ENCODE data around the gene EED. TPM values are rescaled to one million over a fixed set of nuclear protein-coding genes. Genes with fewer than 3 reads are reported as not detected.
"Not testable (repeated sequence)": the region's sequence is repeated elsewhere in the genome, so short reads cannot be mapped to it uniquely, and the experiment has no call there.

EED gene
- total RNA-seq, 1 donor from 2014 or later, result 29.7 TPM

GRCh38 chr11:86218125-86219084 lies 26.1 kb upstream of the EED start:
- H3K27me3 ChIP-seq, result no peaks in the 10 kb centered on the region
- peaks cover 7% of the 10 kb centered on the region for H3K4me1 ChIP-seq
- H3K4me3 ChIP-seq, result peak overlapping the region in 1 of 2 donors; percentile 20
- H3K36me3 ChIP-seq, result no peaks in the 10 kb centered on the region
- no peak for DNase-seq (ENCODE audit: extremely low spot score in 2 of 2)
- TF ChIP-seq POLR2AphosphoS5 (IDR thresholded peaks at IDR 0.05; ENCODE audit: insufficient read depth in 1 of 2, low read depth in 1 of 2) (peak in 1 of 2 donors; percentile 29), CTCF (IDR thresholded peaks at IDR 0.05) (peak in 2 of 3 experiments; percentile 83 to 84), POLR2A (IDR thresholded peaks at IDR 0.05) (no peak)
- no peaks in the 10 kb centered on the region for H3K9me3 ChIP-seq
- intact Hi-C loops (cut with DNase I), result loop anchor here (2.0 kb wide), 1 partner anchor 276 kb away; no protein-coding TSS in a partner anchor
- H3K27ac ChIP-seq, result no peak overlapping the region

GRCh38 chr11:86219311-86220193 lies 25.0 kb upstream of the EED start:
- no peaks in the 10 kb centered on the region for H3K36me3 ChIP-seq
- no peak for DNase-seq (ENCODE audit: extremely low spot score in 2 of 2)
- no peak overlapping the region for H3K27ac ChIP-seq
- peaks cover 7% of the 10 kb centered on the region for H3K4me1 ChIP-seq
- H3K4me3 ChIP-seq, result no peak overlapping the region
- H3K27me3 ChIP-seq, result no peaks in the 10 kb centered on the region
- intact Hi-C loops (cut with DNase I), result loop anchor here (2.0 kb wide), 1 partner anchor 277 kb away; no protein-coding TSS in a partner anchor
- TF ChIP-seq POLR2AphosphoS5 (IDR thresholded peaks at IDR 0.05; ENCODE audit: insufficient read depth in 1 of 2, low read depth in 1 of 2) (no peak), POLR2A (IDR thresholded peaks at IDR 0.05) (no peak), CTCF (IDR thresholded peaks at IDR 0.05) (no peak)
- H3K9me3 ChIP-seq, result no peaks in the 10 kb centered on the region

GRCh38 chr11:86220653-86221052 lies 23.9 kb upstream of the EED start:
- no peaks in the 10 kb centered on the region for H3K27me3 ChIP-seq

GRCh38 chr11:86222081-86222480 lies 22.5 kb upstream of the EED start:
- Histone ChIP-seq H3K4me3 (no peak overlapping the region), H3K4me1 (peaks cover 7% of the 10 kb centered on the region), H3K27me3 (no peaks in the 10 kb centered on the region), H3K36me3 (no peaks in the 10 kb centered on the region), H3K27ac (no peak overlapping the region), H3K9me3 (no peaks in the 10 kb centered on the region)
- no peak for TF ChIP-seq POLR2A (IDR thresholded peaks at IDR 0.05)
- no peak for TF ChIP-seq CTCF (IDR thresholded peaks at IDR 0.05)
- TF ChIP-seq POLR2AphosphoS5 (IDR thresholded peaks at IDR 0.05; ENCODE audit: insufficient read depth in 1 of 2, low read depth in 1 of 2), result no peak
- DNase-seq (ENCODE audit: extremely low spot score in 2 of 2), result no peak
- intact Hi-C loops (cut with DNase I), result no loop called here

More at GRCh38 chr11:86220653-86221052, 23.9 kb upstream of the EED start:
- intact Hi-C loops (cut with DNase I), result no loop called here
- Histone ChIP-seq H3K4me1 (peaks cover 7% of the 10 kb centered on the region), H3K9me3 (no peaks in the 10 kb centered on the region), H3K36me3 (no peaks in the 10 kb centered on the region), H3K27ac (no peak overlapping the region), H3K4me3 (no peak overlapping the region)
- DNase-seq (ENCODE audit: extremely low spot score in 2 of 2), result no peak
- no peak for TF ChIP-seq POLR2A (IDR thresholded peaks at IDR 0.05)
- no peak for TF ChIP-seq CTCF (IDR thresholded peaks at IDR 0.05)
- TF ChIP-seq POLR2AphosphoS5 (IDR thresholded peaks at IDR 0.05; ENCODE audit: insufficient read depth in 1 of 2, low read depth in 1 of 2), result no peak

GRCh38 chr11:86224575-86224974 lies 20.0 kb upstream of the EED start:
- H3K4me1 ChIP-seq; H3K36me3 ChIP-seq; H3K4me3 ChIP-seq; intact Hi-C loops (cut with DNase I); H3K27ac ChIP-seq; H3K9me3 ChIP-seq; DNase-seq (ENCODE audit: extremely low spot score in 2 of 2); H3K27me3 ChIP-seq: not testable (repeated sequence)

- H3K27ac ChIP-seq; intact Hi-C loops (cut with DNase I); H3K4me1 ChIP-seq; H3K36me3 ChIP-seq; H3K27me3 ChIP-seq; DNase-seq (ENCODE audit: extremely low spot score in 2 of 2); H3K9me3 ChIP-seq; H3K4me3 ChIP-seq: not testable (repeated sequence)
Observed at GRCh38 chr11:86225344-86225743, 19.2 kb upstream of the EED start.

Measured in vagina (tissue), 2 donors.